GM18873 (cell line): Measurements from ENCODE around the gene DGKI.

Experiments
- ATAC-seq: cut with Tn5 transposase; IDR thresholded peaks from one replicate; pipeline ENCODE4 v1.9.1; 2021; ENCODE audit warnings: mild to moderate bottlenecking, moderate library complexity, moderate number of reproducible peaks; ENCODE audit not compliant: unreplicated experiment, low FRiP score

The DGKI gene

DNA sequence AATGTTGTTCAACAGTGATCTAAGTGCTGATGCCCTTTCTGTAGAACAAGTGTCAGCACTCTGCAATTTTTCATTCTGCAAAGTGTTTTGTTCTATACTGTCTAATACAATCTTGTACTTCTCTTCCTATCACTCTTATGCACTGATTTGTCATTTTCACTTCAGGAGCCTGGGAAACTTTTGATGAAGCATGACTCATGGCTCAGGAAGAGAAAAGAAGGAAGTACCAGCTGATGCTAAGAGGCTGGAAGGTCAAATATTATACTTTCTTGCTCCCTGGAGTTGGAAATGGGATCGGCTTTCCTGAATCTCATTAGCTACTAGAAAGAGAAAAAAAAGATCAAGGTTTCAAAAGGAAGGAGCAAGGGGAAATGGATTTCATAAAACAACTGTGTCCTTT, 45.8 kb downstream of the DGKI start:
- ATAC-seq: no peak

DNA sequence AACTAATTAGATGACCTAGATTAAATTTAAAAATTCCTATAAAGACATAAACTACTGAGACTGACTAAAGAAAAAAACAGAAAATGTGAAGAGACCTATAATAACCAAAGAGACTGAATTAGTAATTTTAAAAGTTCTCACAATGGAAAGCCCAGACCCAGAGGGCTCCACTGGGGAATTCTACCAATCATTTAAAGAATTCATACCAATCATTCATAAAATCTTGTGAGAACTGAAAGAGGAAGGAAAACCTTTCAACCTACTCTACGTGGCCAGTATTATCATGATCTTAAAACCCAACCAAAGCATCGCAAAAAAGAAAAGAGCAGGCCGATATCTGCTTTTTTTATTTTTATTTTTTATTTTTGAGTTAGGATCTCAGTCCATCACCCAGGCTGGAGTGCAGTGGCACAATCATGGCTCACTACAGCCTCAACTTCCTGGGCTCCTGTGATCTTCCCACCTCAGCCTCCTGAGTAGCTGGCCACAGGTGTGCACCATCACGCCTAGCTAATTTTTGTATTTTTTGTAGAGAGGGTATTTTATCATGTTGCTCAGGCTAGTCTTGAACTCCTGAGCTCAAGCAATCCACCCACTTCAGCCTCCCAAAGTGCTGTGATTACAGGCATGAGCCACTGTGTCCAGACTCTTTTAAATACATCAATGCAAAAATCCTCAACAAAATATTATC, 48.6 kb downstream of the DGKI start:
- ATAC-seq: peak; percentile 98

DNA sequence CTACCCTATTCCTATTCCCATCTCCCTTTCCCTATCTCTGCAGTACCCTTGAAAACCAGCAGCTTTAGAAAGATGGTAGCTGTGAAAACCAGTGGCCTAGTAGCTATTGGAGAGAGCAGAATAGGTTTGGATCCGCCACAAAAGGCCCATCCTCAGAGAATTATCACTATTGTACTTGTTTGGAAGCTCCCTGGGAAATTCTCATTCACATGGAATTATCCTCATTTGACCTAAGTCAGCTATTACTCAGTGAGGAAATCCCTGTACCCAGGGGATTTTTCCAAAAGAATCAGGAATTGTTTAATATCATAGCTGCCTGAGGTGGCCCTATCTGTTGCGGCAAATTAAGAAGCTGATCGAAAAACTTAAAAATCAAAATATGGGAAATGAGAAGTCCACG, 51.6 kb downstream of the DGKI start:
- ATAC-seq: no peak

DNA sequence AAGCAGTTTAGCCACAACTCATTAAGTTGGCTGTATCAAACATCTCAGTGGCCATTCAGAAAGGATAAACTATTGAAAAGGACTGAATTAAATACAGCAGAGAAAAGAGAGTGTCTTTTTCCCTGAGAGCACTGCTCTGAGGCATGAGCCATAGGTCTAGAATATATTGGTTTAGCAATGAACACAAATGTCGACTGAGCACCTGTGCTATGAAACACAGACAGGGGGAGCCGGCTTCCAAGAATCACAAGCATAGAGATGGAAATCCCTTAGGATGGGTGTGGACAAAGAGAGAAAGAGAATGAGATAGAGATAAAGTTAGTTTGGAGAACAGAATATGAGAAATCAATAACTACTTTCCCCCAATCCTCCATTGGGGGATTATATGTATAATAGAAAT, 54.8 kb downstream of the DGKI start:
- no peak for ATAC-seq

GRCh38 chr7:137790828-137791227, 55.9 kb downstream of the DGKI start:
- no peak for ATAC-seq

GRCh38 chr7:137789215-137789882, 57.4 kb downstream of the DGKI start:
- no peak for ATAC-seq

GRCh38 chr7:137787301-137787976, 59.3 kb downstream of the DGKI start:
- no peak for ATAC-seq

DNA sequence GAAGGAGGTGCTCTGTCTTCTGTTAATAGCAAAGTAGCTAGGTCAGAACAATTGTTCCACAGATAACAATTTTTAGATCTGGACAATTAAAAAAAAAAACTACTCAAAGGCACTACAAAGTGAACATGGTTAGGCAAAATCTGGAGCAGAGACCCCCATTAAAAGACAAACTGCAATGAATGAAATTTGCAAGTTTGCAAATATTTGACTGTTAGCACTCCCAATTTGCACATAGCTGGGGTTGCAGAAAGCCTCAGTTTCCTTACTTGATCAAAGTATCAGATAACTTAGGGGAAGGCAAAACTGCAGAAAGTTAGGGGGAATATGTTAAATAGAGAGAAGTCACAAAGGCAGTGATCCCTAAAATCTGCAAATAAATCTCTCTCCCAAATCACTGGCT, 68.3 kb downstream of the DGKI start:
- ATAC-seq: no peak

GRCh38 chr7:137774793-137775201, 72.0 kb downstream of the DGKI start:
- ATAC-seq: no peak

GRCh38 chr7:137772748-137773147, 74.0 kb downstream of the DGKI start:
- no peak for ATAC-seq

DNA sequence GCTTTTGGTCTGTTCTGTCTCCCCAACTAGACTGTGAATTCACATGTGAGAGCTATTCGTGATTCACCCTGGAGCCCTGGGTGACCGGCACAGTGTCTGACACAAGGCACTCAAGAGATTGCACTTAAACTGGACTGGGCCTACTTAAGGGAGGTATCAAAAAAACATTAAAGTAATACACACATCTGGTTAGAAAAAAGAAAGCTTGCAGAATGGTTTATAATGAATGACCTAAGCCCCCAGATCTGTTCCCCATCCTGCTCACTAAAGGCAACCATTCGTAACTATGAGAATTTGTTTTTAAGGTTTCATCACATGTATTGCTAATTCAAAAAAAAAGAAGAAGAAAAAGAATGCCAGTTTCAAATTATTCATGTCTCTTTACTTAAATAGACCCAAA, 74.5 kb downstream of the DGKI start:
- ATAC-seq: no peak

GRCh38 chr7:137771679-137772078, 75.1 kb downstream of the DGKI start:
- no peak for ATAC-seq

GRCh38 chr7:137771273-137771672, 75.5 kb downstream of the DGKI start:
- ATAC-seq: no peak

DNA sequence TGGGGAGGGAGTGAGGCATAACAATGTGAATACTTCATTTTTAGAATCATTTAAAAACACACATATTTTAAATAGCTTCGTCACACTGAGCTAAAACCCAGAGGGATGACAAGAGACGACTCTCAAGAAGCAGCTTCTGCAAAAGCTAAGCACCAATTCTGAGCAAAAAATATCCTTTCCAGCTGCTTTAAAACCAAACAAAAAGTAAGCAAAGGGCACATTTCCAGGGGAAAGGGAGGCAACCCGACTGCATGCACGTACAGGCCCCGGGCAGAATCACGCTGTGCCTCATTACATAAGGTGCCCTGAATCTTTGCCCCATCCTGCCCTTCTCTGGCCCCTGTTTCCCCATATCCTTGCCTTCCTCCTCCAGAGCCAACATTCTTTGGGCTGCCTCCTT, 78.4 kb downstream of the DGKI start:
- no peak for ATAC-seq

DNA sequence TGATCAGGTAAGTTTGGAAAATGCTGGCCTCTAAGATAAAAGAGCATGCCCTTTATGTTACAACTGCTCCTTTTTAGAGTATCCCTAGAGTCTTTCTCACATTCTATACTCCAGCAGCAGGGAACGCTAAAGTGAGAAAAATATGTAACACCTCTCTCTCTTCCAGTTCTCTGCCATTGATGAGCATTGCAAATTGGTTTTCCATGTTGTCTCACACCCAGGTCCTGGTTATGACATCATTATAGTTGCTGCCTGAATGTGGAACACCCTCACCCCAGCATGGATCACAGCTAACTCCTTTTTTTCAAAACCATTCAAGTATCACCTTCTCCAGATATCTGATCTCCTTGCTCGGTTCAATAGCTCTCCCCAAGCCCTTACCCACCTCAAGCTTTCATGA, 84.4 kb downstream of the DGKI start:
- ATAC-seq: no peak

DNA sequence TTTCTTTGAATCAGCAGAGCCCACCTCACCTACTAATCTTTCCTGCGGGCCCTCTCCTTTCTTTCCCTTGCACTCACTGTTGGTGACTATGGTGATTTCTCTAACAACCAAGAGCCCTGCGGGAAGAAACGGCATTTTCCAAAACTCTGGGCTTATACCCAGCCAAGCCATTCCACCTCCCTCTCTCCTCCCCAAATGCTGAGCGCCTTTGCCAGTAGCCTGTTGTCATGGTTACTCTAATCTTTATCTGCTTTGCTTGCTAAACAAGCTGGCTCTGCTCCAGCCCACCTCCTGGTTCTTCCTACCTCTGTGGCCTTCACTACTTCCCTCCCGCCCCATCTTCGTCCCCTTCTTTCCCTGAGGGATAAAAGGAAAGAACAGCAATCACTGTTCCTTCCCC, 86.7 kb downstream of the DGKI start:
- ATAC-seq: no peak

DNA sequence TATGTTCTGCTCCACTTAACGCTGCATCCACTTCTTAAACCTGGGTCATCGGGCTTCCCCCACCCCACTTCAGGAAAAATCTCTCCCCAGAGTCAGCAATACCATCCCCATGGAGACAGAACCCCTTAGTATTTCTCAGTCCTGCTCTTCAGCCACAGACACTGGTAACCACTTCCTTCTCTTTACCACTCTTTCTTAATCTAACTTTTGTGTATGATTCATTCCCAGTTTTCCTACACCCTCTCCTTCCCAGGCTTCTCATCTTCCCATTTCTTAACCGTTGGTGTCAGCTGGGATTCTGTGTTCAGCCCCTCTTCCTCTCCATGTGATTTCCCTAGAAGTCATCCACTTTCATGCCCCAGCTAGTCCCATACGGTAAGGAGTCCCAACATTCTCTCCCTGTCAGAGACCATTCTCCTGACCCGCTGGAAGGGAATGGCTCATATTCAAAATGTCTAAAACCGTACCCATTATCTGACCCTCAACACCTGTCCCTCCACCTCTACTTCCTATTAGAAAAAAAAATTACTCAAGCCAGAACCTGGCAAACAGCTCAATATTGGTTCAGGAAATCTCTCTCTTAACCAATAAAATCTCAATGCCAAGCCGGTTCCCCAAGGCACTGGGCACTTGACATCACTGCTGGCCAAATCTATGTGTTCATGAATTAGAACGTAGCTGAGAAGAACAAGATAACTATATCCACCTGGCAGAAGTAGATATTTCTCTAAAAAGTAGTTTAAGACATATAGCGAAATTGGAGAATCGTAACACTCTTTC, 89.4 kb downstream of the DGKI start:
- no peak for ATAC-seq

DNA sequence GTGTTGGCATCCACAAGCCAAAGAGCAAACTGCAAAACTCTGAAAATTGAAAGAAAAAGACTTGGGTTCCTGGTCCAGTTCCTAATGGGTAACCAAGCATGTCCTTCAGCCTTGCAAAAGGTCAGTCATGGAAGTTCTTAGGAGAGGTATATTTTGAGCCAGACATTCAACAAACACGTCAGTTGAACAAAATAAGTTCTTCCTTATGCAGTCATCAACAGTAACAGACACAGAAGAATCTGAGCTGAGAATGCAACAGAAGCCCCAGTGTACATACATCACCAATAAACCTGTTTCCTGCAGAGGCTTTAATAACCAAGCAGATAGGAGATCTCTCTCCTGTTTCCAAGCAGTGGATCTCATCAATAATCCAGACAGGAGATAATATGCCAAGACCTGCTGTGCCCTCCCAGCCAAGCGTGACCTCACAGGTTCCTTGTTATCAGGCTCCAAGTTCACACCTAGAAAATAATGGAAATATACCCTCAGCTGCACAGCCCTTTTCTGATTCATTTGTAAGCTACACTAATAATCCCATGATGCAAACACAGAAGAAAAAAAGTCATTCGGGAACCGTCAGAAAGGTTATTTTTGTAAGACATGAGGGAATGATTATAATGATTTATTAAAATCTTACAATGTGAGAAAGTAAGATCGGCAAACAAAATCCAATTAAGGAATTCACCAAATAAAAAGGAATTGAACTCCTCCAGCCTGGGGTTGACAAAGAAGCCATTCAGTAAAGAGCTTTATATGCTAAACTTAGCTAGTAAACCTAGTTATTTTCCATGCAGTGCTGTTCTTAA, 90.7 kb downstream of the DGKI start:
- no peak for ATAC-seq

GRCh38 chr7:137755427-137755826, 91.3 kb downstream of the DGKI start:
- ATAC-seq: no peak
